ENCODE results near the gene WDR13.
"Not testable (repeated sequence)": the region's sequence is repeated elsewhere in the genome, so short reads cannot be mapped to it uniquely, and the experiment has no call there.

WDR13 gene

GRCh38 chrX:48598614-48599013, 1.3 kb downstream of the WDR13 start:
- no peak for DNase-seq

GRCh38 chrX:48599341-48599740, 2.0 kb downstream of the WDR13 start:
- DNase-seq, result no peak

DNA sequence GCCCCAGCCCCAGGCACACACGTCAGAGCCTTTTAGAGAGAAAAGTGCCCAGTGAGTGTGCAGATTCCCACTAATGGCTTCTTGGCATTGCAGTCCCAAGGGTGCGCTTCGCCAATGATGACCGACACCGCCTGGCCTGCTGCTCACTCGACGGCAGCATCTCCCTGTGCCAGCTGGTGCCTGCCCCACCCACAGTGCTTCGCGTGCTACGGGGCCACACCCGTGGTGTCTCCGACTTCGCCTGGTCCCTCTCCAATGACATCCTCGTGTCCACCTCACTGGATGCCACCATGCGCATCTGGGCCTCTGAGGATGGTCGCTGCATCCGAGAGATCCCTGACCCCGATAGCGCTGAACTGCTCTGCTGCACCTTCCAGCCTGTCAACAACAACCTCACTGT, 2.9 kb downstream of the WDR13 start:
- DNase-seq, result no peak

- no peak for DNase-seq
These were observed 4.6 kb downstream of the WDR13 start for GRCh38 chrX:48601741-48602394.

- DNase-seq, result no peak
These were observed 7.4 kb downstream of the WDR13 start for GRCh38 chrX:48604701-48605100.

DNA sequence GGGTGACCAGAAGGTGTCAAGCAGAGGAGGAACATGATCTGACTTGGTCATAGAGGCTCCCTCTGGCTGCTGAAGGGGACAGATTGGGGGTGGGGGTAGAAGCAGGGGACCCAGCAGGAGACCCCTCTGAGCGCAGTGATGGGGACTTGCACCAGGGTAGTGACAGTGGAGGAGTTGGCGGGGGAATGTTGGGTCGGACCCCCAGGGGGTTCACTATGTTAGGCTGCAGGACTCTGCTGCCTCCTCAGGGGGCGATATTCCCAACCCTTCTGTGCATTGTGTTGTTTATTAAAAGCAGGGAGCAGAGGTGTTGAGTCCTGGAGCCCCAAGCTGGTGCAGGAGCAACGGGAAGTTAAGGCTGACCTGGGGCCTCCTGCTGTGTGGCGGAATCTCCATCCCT, 8.8 kb downstream of the WDR13 start:
- DNase-seq, result no peak

GRCh38 chrX:48611703-48612102, 14.4 kb downstream of the WDR13 start:
- DNase-seq, result no peak

GRCh38 chrX:48613502-48614160, 16.3 kb downstream of the WDR13 start:
- DNase-seq, result no peak

DNA sequence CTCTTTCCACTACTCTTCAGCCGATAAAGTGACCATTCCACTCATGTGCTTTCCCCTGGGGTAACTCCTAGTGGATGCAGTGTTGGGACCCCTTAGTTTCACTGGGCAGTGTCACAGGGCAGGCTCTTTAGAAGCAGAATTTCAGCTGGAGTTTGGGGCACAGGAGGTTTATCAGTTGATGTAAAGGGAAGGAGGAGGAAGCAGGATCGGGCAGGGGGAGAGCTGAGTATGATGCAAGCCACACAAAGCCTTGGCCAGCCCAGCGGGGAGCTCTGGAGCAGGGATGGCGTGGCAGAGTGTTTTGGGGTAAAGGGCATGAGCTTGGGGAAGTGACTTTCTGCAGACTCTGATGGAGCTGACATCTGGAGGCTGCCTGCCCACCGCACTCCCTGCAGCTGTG, 19.3 kb downstream of the WDR13 start:
- DNase-seq, result no peak

GRCh38 chrX:48617542-48618340, 20.4 kb downstream of the WDR13 start:
- no peak for DNase-seq

GRCh38 chrX:48626401-48627298, 29.4 kb downstream of the WDR13 start:
- no peak for DNase-seq

GRCh38 chrX:48631376-48632090, 34.2 kb downstream of the WDR13 start:
- peak; percentile 80 for DNase-seq

DNA sequence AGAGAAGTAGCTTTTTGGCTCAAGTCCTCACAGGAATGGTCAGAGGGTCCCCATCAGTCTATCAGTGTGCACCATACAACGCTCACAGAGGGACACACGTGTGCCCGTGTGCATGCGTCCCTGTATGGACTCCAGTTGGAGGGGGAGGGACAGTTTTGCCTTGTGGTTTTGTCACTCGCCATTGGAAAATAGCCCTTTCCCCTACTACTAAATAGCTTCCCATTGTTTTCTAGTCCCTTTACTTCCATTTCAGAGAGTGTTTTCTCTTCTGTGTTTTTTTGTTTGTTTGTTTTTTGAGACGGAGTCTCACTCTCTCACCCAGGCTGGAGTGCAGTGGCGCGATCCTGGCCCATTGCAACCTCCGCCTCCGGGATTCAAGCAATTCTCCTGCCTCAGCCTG, 34.9 kb downstream of the WDR13 start:
- no peak for DNase-seq

- no peak for DNase-seq
These were observed 39.0 kb downstream of the WDR13 start for GRCh38 chrX:48636301-48636700.

DNA sequence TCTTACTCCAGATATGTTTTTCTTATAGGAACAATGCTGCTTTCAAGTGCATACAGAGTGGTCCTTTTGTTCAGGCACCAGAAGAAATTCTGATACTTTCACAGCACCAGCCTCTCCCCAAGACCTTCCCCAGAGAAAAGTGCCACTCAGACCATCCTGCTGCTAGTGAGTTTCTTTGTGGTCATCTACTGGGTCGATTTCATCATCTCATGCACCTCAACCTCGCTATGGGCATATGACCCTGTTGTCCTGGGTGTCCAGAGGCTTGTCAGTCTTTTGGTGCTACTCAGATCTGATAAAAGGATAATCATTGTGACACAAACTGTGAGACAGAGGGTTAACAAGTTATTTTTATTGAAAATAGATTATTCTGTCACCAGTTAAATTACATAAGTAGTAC, 39.5 kb downstream of the WDR13 start:
- no peak for DNase-seq

- DNase-seq, result no peak
These were observed 48.4 kb downstream of the WDR13 start for GRCh38 chrX:48645669-48646068.

- peak; percentile 71 for DNase-seq
These were observed 51.1 kb downstream of the WDR13 start for GRCh38 chrX:48648336-48648751.

- no peak for DNase-seq
These were observed 51.8 kb downstream of the WDR13 start for GRCh38 chrX:48649102-48649501.

DNA sequence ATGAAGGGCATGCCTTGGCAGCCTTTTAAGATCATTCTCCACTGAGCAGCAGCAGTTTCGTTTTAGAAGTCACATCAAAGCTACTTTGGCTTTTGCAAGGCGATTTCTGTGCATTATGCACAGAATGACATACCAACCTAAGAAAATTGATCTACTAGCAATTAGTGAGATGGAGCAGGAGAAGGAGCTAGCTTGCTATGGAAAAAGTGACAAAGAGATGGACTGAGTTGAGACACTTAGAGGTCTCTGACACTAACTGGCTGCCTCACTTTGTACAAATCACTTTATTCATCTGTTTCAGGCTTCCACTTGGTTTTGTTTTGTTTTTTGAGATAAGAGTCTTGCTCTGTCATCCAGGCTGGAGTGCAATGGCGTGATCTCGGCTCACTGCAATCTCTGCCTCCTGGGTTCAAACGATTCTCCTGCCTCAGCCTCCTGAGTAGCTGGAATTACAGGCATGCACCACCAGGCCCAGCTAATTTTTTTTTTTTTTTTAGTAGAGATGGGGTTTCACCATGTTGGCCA, 54.8 kb downstream of the WDR13 start:
- not testable (repeated sequence) for DNase-seq

- not testable (repeated sequence) for DNase-seq
These were observed 57.5 kb downstream of the WDR13 start for GRCh38 chrX:48654746-48655145.

Measured in DMS 273 treated with DMSO at 0.1 percent for 48 hours (cell line).